Liver (tissue), 3 donors: Measurements from ENCODE around the gene KANSL1.

Experiments
- FOXA1 ChIP-seq: IDR thresholded peaks from 2 replicates; pipeline ENCODE4 v1.6.1; 2016; ENCODE audit warnings: antibody characterized with exemption
- FOXA2 ChIP-seq: IDR thresholded peaks from 2 replicates; pipeline ENCODE4 v1.6.1; 2016; ENCODE audit warnings: antibody characterized with exemption
- JUND ChIP-seq, 2 donors: IDR thresholded peaks; 2 replicates each; pipeline ENCODE4 v1.6.1; 2016; ENCODE audit warnings: antibody characterized with exemption in 2 of 2
- MAX ChIP-seq: IDR thresholded peaks from 2 replicates; pipeline ENCODE4 v1.6.1; 2016; ENCODE audit warnings: antibody characterized with exemption
- NR2F2 ChIP-seq: IDR thresholded peaks from 2 replicates; pipeline ENCODE4 v1.6.1; 2016; ENCODE audit warnings: antibody characterized with exemption
- RAD21 ChIP-seq, 2 donors: IDR thresholded peaks; 2 replicates each; pipeline ENCODE4 v1.6.1; 2016; ENCODE audit warnings: antibody characterized with exemption in 2 of 2, mild to moderate bottlenecking in 2 of 2
- REST ChIP-seq: IDR thresholded peaks from 2 replicates; pipeline ENCODE4 v1.6.1; 2016; ENCODE audit warnings: antibody characterized with exemption, mild to moderate bottlenecking
- SP1 ChIP-seq: IDR thresholded peaks from 2 replicates; pipeline ENCODE4 v1.6.1; 2018; ENCODE audit warnings: antibody characterized with exemption, mild to moderate bottlenecking
- TAF1 ChIP-seq: conservative IDR thresholded peaks from 2 replicates; pipeline ENCODE4 v1.6.1; 2016; ENCODE audit warnings: antibody characterized with exemption, mild to moderate bottlenecking
- YY1 ChIP-seq: IDR thresholded peaks from 2 replicates; pipeline ENCODE4 v1.6.1; 2016; ENCODE audit warnings: antibody characterized with exemption, mild to moderate bottlenecking
- ZBTB33 ChIP-seq: IDR thresholded peaks from 2 replicates; pipeline ENCODE4 v1.6.1; 2016; ENCODE audit warnings: antibody characterized with exemption
- TF ChIP-seq, protein P1 (sequence below): fragments of 150-350 bp; IDR thresholded peaks from 2 replicates; pipeline ENCODE4 v1.5.1; 2017; ENCODE audit warnings: improper control_type of control experiment, low read depth, low read length; ENCODE audit not compliant: missing input control
- donor health status: healthy.
- donor health status: healthy.

- TF ChIP-seq YY1 (no peak), FOXA1 (no peak), SP1 (no peak), ZBTB33 (no peak), REST (no peak), NR2F2 (no peak), RAD21 (IDR thresholded peaks at IDR 0.05) (no peak), MAX (no peak), FOXA2 (no peak), JUND (IDR thresholded peaks at IDR 0.05) (no peak), TAF1 (no peak)
- TF ChIP-seq, protein P1, sequence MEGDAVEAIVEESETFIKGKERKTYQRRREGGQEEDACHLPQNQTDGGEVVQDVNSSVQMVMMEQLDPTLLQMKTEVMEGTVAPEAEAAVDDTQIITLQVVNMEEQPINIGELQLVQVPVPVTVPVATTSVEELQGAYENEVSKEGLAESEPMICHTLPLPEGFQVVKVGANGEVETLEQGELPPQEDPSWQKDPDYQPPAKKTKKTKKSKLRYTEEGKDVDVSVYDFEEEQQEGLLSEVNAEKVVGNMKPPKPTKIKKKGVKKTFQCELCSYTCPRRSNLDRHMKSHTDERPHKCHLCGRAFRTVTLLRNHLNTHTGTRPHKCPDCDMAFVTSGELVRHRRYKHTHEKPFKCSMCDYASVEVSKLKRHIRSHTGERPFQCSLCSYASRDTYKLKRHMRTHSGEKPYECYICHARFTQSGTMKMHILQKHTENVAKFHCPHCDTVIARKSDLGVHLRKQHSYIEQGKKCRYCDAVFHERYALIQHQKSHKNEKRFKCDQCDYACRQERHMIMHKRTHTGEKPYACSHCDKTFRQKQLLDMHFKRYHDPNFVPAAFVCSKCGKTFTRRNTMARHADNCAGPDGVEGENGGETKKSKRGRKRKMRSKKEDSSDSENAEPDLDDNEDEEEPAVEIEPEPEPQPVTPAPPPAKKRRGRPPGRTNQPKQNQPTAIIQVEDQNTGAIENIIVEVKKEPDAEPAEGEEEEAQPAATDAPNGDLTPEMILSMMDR = no peak
These were observed 212.4 kb downstream of the KANSL1 start for GRCh38 chr17:45980855-45981254.
